HEK293 (cell line): ENCODE results near the gene CETP.

ENCODE experiments used
- CTCF ChIA-PET: fragments of 350-600 bp; formaldehyde crosslinking; extraction: SDS; loops from one replicate; lab custom pipeline; 2021; ENCODE audit warnings: antibody characterized with exemption; lab: Yijun Ruan, JAX
- POLR2A ChIA-PET: fragments of 300-600 bp; formaldehyde crosslinking; extraction: SDS; loops from one replicate; lab custom pipeline; 2020; ENCODE audit warnings: antibody characterized with exemption, inconsistent platforms; lab: Yijun Ruan, JAX
- H3K27ac ChIP-seq: fragments of 200-500 bp; sonication (Bioruptor generic); 2 replicates; pipeline ENCODE4 v1.5.1; 2014; ENCODE audit warnings: low read depth, low read length, control low read depth, inconsistent platforms; ENCODE audit errors: extremely low read depth
- H3K36me3 ChIP-seq, 2 experiments: fragments of 200-500 bp in 1 of 2; sonication (Bioruptor generic) in 1 of 2; 1 replicate in 1 of 2; 2 replicates in 1 of 2; pipeline ENCODE4 v1.5.1; 2014 to 2017; ENCODE audit warnings: inconsistent platforms in 2 of 2, low read length in 2 of 2; ENCODE audit not compliant: control insufficient read depth in 2 of 2, insufficient read depth in 1 of 2
- H3K4me1 ChIP-seq: fragments of 200-500 bp; sonication (Bioruptor generic); 2 replicates; pipeline ENCODE4 v1.5.1; 2014; ENCODE audit warnings: mild to moderate bottlenecking, low read length, inconsistent platforms; ENCODE audit not compliant: control insufficient read depth, insufficient read depth
- H3K4me3 ChIP-seq: 2 replicates; pipeline ENCODE4 v1.5.1; 2011; ENCODE audit warnings: low read depth, mild to moderate bottlenecking, control low read depth, low read length, moderate library complexity
- H3K9me3 ChIP-seq: fragments of 200-500 bp; sonication (Bioruptor generic); 2 replicates; pipeline ENCODE4 v1.5.1; 2014; ENCODE audit warnings: low read depth, low read length, inconsistent platforms; ENCODE audit not compliant: control insufficient read depth, insufficient read depth
- SP3 ChIP-seq: fragments of 450-650 bp; formaldehyde crosslinking; IDR thresholded peaks from 2 replicates; pipeline ENCODE4 v1.5.1; 2016; ENCODE audit warnings: missing biosample characterization, missing genetic modification characterization
- TCF7L2 ChIP-seq: IDR thresholded peaks from 2 replicates; pipeline ENCODE4 v1.6.1; 2011; ENCODE audit warnings: low read depth, mild to moderate bottlenecking, inconsistent platforms, low read length, moderate library complexity, borderline replicate concordance
- ZBTB17 ChIP-seq: fragments of 450-650 bp; formaldehyde crosslinking; IDR thresholded peaks from 2 replicates; pipeline ENCODE4 v1.5.1; 2016; ENCODE audit warnings: missing biosample characterization, missing genetic modification characterization
- ZBTB8A ChIP-seq: fragments of 450-650 bp; formaldehyde crosslinking; IDR thresholded peaks from 2 replicates; pipeline ENCODE4 v1.5.1; 2016; ENCODE audit warnings: missing biosample characterization, missing genetic modification characterization
- ZNF114 ChIP-seq: fragments of 450-650 bp; formaldehyde crosslinking; IDR thresholded peaks from 2 replicates; pipeline ENCODE4 v1.5.0; 2017; ENCODE audit warnings: missing biosample characterization, missing genetic modification characterization
- ZNF2 ChIP-seq: fragments of 450-650 bp; formaldehyde crosslinking; IDR thresholded peaks from 2 replicates; pipeline ENCODE4 v1.5.1; 2016; ENCODE audit warnings: missing biosample characterization, missing genetic modification characterization
- ZNF394 ChIP-seq: fragments of 450-650 bp; formaldehyde crosslinking; IDR thresholded peaks from 2 replicates; pipeline ENCODE4 v1.5.1; 2016; ENCODE audit warnings: missing biosample characterization, missing genetic modification characterization, mild to moderate bottlenecking, moderate library complexity, borderline replicate concordance
- ZNF426 ChIP-seq: fragments of 450-650 bp; formaldehyde crosslinking; IDR thresholded peaks from 2 replicates; pipeline ENCODE4 v1.5.1; 2017; ENCODE audit warnings: missing biosample characterization, missing genetic modification characterization, mild to moderate bottlenecking, inconsistent platforms, moderate library complexity
- ZNF549 ChIP-seq: fragments of 450-650 bp; IDR thresholded peaks from 2 replicates; pipeline ENCODE4 v1.5.1; 2018; ENCODE audit warnings: missing biosample characterization, missing genetic modification characterization, mild to moderate bottlenecking, inconsistent platforms, moderate library complexity
- ZNF555 ChIP-seq: fragments of 450-650 bp; formaldehyde crosslinking; conservative IDR thresholded peaks from 2 replicates; pipeline ENCODE4 v1.5.1; 2017; ENCODE audit warnings: missing biosample characterization, mild to moderate bottlenecking, missing genetic modification characterization, inconsistent platforms
- ZNF560 ChIP-seq: fragments of 450-650 bp; formaldehyde crosslinking; IDR thresholded peaks from 2 replicates; pipeline ENCODE4 v1.5.1; 2017; ENCODE audit warnings: missing biosample characterization, missing genetic modification characterization, borderline replicate concordance
- ZNF596 ChIP-seq: fragments of 450-650 bp; IDR thresholded peaks from 2 replicates; pipeline ENCODE4 v1.5.0; 2018; ENCODE audit warnings: missing biosample characterization, mild to moderate bottlenecking, missing genetic modification characterization, moderate library complexity
- ZNF707 ChIP-seq: fragments of 450-650 bp; formaldehyde crosslinking; IDR thresholded peaks from 2 replicates; pipeline ENCODE4 v1.5.1; 2016; ENCODE audit warnings: missing biosample characterization, missing genetic modification characterization
- ZNF837 ChIP-seq: fragments of 450-650 bp; formaldehyde crosslinking; IDR thresholded peaks from 2 replicates; pipeline ENCODE4 v1.5.1; 2016; ENCODE audit warnings: missing biosample characterization, missing genetic modification characterization
- TF ChIP-seq, protein P1 (sequence below): fragments of 450-650 bp; formaldehyde crosslinking; IDR thresholded peaks from 2 replicates; pipeline ENCODE4 v1.5.1; 2016; ENCODE audit warnings: missing biosample characterization, missing genetic modification characterization
- TF ChIP-seq, protein P2 (sequence below): fragments of 450-650 bp; formaldehyde crosslinking; IDR thresholded peaks from 2 replicates; pipeline ENCODE4 v1.5.1; 2016; ENCODE audit warnings: missing biosample characterization, missing genetic modification characterization
- TF ChIP-seq, protein P3 (sequence below): fragments of 450-650 bp; formaldehyde crosslinking; IDR thresholded peaks from 2 replicates; pipeline ENCODE4 v1.5.1; 2016; ENCODE audit warnings: missing biosample characterization, missing genetic modification characterization
- TF ChIP-seq, protein P4 (sequence below): fragments of 450-650 bp; formaldehyde crosslinking; IDR thresholded peaks from 2 replicates; pipeline ENCODE4 v1.5.1; 2016; ENCODE audit warnings: missing biosample characterization, missing genetic modification characterization

The CETP gene

DNA sequence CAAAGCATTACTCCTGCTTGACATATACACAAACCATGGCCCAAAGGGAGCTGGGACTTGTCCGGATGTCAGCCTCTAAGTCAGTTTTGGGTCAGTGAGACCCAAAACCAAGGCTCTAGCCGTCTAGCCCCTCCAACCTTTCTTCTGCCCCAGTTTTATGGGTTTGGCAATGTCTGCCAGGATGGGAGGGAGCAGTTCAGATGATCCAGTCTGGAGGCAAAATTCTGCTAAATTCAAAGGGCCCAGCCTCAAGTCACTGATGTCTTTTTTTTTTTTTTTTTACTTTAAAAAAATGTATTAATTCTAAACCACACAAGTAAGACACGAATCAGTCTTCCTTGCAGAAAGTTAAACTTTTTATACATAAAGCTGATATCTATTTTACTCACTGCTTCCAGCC, 36.2 kb downstream of the CETP start:
- ChIA-PET POLR2A (no interaction called here), CTCF (no interaction called here)
- H3K9me3 ChIP-seq, result no peaks in the 10 kb centered on the region

DNA sequence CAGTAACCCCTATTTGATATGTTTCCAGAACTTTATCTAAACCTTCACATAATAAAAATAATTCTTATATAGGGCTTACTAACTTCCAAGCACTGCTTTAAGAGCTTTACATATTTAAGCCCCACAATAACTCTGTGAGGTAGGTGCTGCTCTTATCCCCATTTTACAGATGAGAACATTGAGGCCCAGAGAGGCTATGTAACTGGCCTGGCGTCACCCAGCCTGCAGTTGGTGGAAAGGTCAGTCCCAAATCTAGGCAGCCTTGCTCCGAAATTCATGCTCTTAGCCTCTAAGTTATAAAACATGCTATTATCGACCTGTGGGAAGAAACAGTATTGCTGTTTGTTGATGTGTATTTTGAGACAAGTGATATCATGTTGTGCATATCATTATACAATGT, 36.6 kb downstream of the CETP start:
- H3K9me3 ChIP-seq, result no peaks in the 10 kb centered on the region
- H3K36me3 ChIP-seq, result no peaks in the 10 kb centered on the region
- no peak overlapping the region for H3K4me3 ChIP-seq
- no peak overlapping the region for H3K27ac ChIP-seq
- H3K4me1 ChIP-seq, result no peaks in the 10 kb centered on the region
- ChIA-PET CTCF (no interaction called here), POLR2A (no interaction called here)
- TF ChIP-seq ZNF596 (tag by site-specific recombination) (no peak), SP3 (tag by site-specific recombination) (no peak), ZNF707 (tag by site-specific recombination) (no peak), ZNF837 (tag by site-specific recombination) (no peak), ZNF560 (tag by site-specific recombination) (no peak), TCF7L2 (no peak), ZNF555 (tag by site-specific recombination) (no peak), ZBTB17 (tag by site-specific recombination) (no peak), ZNF114 (tag by site-specific recombination) (no peak)
- TF ChIP-seq, protein P1, sequence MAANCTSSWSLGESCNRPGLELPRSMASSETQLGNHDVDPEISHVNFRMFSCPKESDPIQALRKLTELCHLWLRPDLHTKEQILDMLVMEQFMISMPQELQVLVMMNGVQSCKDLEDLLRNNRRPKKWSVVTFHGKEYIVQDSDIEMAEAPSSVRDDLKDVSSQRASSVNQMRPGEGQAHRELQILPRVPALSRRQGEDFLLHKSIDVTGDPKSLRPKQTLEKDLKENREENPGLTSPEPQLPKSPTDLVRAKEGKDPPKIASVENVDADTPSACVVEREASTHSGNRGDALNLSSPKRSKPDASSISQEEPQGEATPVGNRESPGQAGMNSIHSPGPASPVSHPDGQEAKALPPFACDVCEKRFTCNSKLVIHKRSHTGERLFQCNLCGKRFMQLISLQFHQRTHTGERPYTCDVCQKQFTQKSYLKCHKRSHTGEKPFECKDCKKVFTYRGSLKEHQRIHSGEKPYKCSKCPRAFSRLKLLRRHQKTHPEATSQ (tag by site-specific recombination), result no peak

More for the DNA sequence above, 36.2 kb downstream of the CETP start:
- no peak for TF ChIP-seq ZNF394 (tag by site-specific recombination)
- TF ChIP-seq ZNF2, result no peak
- TF ChIP-seq, protein P2, sequence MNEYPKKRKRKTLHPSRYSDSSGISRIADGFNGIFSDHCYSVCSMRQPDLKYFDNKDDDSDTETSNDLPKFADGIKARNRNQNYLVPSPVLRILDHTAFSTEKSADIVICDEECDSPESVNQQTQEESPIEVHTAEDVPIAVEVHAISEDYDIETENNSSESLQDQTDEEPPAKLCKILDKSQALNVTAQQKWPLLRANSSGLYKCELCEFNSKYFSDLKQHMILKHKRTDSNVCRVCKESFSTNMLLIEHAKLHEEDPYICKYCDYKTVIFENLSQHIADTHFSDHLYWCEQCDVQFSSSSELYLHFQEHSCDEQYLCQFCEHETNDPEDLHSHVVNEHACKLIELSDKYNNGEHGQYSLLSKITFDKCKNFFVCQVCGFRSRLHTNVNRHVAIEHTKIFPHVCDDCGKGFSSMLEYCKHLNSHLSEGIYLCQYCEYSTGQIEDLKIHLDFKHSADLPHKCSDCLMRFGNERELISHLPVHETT, result no peak
- TF ChIP-seq, protein P3, sequence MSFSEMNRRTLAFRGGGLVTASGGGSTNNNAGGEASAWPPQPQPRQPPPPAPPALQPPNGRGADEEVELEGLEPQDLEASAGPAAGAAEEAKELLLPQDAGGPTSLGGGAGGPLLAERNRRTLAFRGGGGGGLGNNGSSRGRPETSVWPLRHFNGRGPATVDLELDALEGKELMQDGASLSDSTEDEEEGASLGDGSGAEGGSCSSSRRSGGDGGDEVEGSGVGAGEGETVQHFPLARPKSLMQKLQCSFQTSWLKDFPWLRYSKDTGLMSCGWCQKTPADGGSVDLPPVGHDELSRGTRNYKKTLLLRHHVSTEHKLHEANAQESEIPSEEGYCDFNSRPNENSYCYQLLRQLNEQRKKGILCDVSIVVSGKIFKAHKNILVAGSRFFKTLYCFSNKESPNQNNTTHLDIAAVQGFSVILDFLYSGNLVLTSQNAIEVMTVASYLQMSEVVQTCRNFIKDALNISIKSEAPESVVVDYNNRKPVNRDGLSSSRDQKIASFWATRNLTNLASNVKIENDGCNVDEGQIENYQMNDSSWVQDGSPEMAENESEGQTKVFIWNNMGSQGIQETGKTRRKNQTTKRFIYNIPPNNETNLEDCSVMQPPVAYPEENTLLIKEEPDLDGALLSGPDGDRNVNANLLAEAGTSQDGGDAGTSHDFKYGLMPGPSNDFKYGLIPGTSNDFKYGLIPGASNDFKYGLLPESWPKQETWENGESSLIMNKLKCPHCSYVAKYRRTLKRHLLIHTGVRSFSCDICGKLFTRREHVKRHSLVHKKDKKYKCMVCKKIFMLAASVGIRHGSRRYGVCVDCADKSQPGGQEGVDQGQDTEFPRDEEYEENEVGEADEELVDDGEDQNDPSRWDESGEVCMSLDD (tag by site-specific recombination), result no peak
- TF ChIP-seq ZNF549, result no peak
- TF ChIP-seq, protein P4, sequence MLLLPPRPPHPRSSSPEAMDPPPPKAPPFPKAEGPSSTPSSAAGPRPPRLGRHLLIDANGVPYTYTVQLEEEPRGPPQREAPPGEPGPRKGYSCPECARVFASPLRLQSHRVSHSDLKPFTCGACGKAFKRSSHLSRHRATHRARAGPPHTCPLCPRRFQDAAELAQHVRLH (tag by site-specific recombination), result no peak
- TF ChIP-seq ZBTB8A (tag by site-specific recombination), result no peak
- no peak for TF ChIP-seq ZNF426 (tag by site-specific recombination)
- H3K4me1 ChIP-seq, result no peaks in the 10 kb centered on the region
- H3K36me3 ChIP-seq, result no peaks in the 10 kb centered on the region
- no peak overlapping the region for H3K27ac ChIP-seq
- no peak overlapping the region for H3K4me3 ChIP-seq
